HG02981 (cell line): ENCODE measurements around the gene BBOF1.

Source experiments
- ATAC-seq: cut with Tn5 transposase; IDR thresholded peaks from one replicate; pipeline ENCODE4 v1.9.1; 2021; ENCODE audit warnings: mild to moderate bottlenecking, moderate library complexity; ENCODE audit not compliant: unreplicated experiment

BBOF1 gene

GRCh38 chr14:74022346-74022745, 3.2 kb downstream of the BBOF1 start:
- no peak for ATAC-seq

- no peak for ATAC-seq
These were observed 10.0 kb downstream of the BBOF1 start for GRCh38 chr14:74029136-74029535.

- ATAC-seq = no peak
These were observed 15.4 kb downstream of the BBOF1 start for GRCh38 chr14:74034572-74034971.

- no peak for ATAC-seq
These were observed 16.4 kb downstream of the BBOF1 start for GRCh38 chr14:74035556-74035955.

GRCh38 chr14:74038020-74038859, 19.1 kb downstream of the BBOF1 start:
- no peak for ATAC-seq

GRCh38 chr14:74042296-74042695, 23.1 kb downstream of the BBOF1 start:
- no peak for ATAC-seq

GRCh38 chr14:74045522-74045921, 26.4 kb downstream of the BBOF1 start:
- no peak for ATAC-seq

- no peak for ATAC-seq
These were observed 29.1 kb downstream of the BBOF1 start for GRCh38 chr14:74048281-74048680.

- no peak for ATAC-seq
These were observed 30.8 kb downstream of the BBOF1 start for GRCh38 chr14:74049876-74050495.

GRCh38 chr14:74062809-74063150, 43.6 kb downstream of the BBOF1 start:
- no peak for ATAC-seq

- ATAC-seq = no peak
These were observed 45.3 kb downstream of the BBOF1 start for GRCh38 chr14:74064426-74064825.

- no peak for ATAC-seq
These were observed 45.7 kb downstream of the BBOF1 start for GRCh38 chr14:74064883-74065282.

GRCh38 chr14:74065746-74066575, 46.8 kb downstream of the BBOF1 start:
- no peak for ATAC-seq

GRCh38 chr14:74077401-74077800, 58.3 kb downstream of the BBOF1 start:
- ATAC-seq = no peak

- no peak for ATAC-seq
These were observed 61.8 kb downstream of the BBOF1 start for GRCh38 chr14:74080820-74081460.

GRCh38 chr14:74081491-74081890, 62.3 kb downstream of the BBOF1 start:
- no peak for ATAC-seq

- no peak for ATAC-seq
These were observed 64.0 kb downstream of the BBOF1 start for GRCh38 chr14:74083161-74083560.

GRCh38 chr14:74083784-74084276, 64.7 kb downstream of the BBOF1 start:
- ATAC-seq = peak; percentile 10

GRCh38 chr14:74084277-74085046, 65.3 kb downstream of the BBOF1 start, which contains the start of the genes ALDH6A1 and LIN52:
TSS of gene ALDH6A1 (minus strand) at chr14:74084453. CDS start at chr14:74084394, 59 bp downstream.
TSS of gene LIN52 (plus strand) at chr14:74084956. CDS start at chr14:74084975, 19 bp downstream.
- peak; percentile 90 for ATAC-seq

- ATAC-seq = no peak
These were observed 66.0 kb downstream of the BBOF1 start for GRCh38 chr14:74085047-74085637.
